Bronchus fibroblast of lung (primary cell): Measurements from ENCODE around the gene PMVK. TPM values are rescaled to one million over a fixed set of nuclear protein-coding genes. Genes with fewer than 3 reads are reported as not detected.

Experiments
- total RNA-seq: library from RNA; depleted of rRNA; stranded (reverse); fragments of >200 nt; gene quantifications from 2 replicates; pipeline ENCODE4 v1.2.3, GENCODE V29; 2015

Gene PMVK
- total RNA-seq: 9.2 and 11.4 TPM in 2 replicates

GRCh38 chr1:154936555-154937084 lies at the start of gene PMVK:
Gene PMVK, minus strand, starts transcription at chr1:154936719. Its CDS starts 34 bp downstream, at chr1:154936685.

GRCh38 chr1:154982897-154983648 lies 46.6 kb upstream of the PMVK start, which contains the start of gene FLAD1:
Gene FLAD1, plus strand, starts transcription at chr1:154983344. Its CDS starts 351 bp downstream, at chr1:154983695.

GRCh38 chr1:154974102-154974807 lies 37.7 kb upstream of the PMVK start, which contains the start of gene CKS1B:
Gene CKS1B, plus strand, starts transcription at chr1:154974681. Its CDS starts 65 bp downstream, at chr1:154974746.

GRCh38 chr1:154970631-154971340 lies 34.3 kb upstream of the PMVK start, which contains the start of gene SHC1:
Gene SHC1, minus strand, starts transcription at chr1:154970747. Its CDS starts 221 bp downstream, at chr1:154970526.

GRCh38 chr1:154961207-154962155 lies 25.0 kb upstream of the PMVK start, which contains the start of gene PYGO2:
Gene PYGO2, minus strand, starts transcription at chr1:154961782. Its CDS starts 206 bp downstream, at chr1:154961576.

GRCh38 chr1:154955718-154956543 lies 19.4 kb upstream of the PMVK start, which contains the start of gene PBXIP1:
Gene PBXIP1, minus strand, starts transcription at chr1:154956099. Its CDS starts 2,378 bp downstream, at chr1:154953721.

Other genes starting within 250 kb of the PMVK start
- not detected in 2 replicates for gene KCNN3, start 66.4 kb downstream of the PMVK start, total RNA-seq
- gene PBXIP1, start 19.4 kb upstream of the PMVK start, total RNA-seq: 42.1 and 48.9 TPM in 2 replicates
- 16.8 and 19.2 TPM in 2 replicates for gene PYGO2, start 25.1 kb upstream of the PMVK start, total RNA-seq
- 192 and 203 TPM in 2 replicates for gene SHC1, start 34.0 kb upstream of the PMVK start, total RNA-seq
- gene CKS1B, start 38.0 kb upstream of the PMVK start, total RNA-seq: 222 and 236 TPM in 2 replicates
- 35.3 and 41.8 TPM in 2 replicates for gene FLAD1, start 46.6 kb upstream of the PMVK start, total RNA-seq
- gene LENEP, start 56.9 kb upstream of the PMVK start, total RNA-seq: not detected in 2 replicates
- gene ZBTB7B, start 66.1 kb upstream of the PMVK start, total RNA-seq: 13.1 and 14.5 TPM in 2 replicates
- gene DCST2, start 97.1 kb upstream of the PMVK start, total RNA-seq: under 0.01 and 0.17 TPM in 2 replicates
- not detected in 2 replicates for gene DCST1, start 97.1 kb upstream of the PMVK start, total RNA-seq
- gene ADAM15, start 114.6 kb upstream of the PMVK start, total RNA-seq: 82.9 and 84.4 TPM in 2 replicates
- 7.7 and 8.3 TPM in 2 replicates for gene EFNA4, start 127.0 kb upstream of the PMVK start, total RNA-seq
- 0.67 and 1.2 TPM in 2 replicates for gene EFNA3, start 142.1 kb upstream of the PMVK start, total RNA-seq
- gene EFNA1, start 191.2 kb upstream of the PMVK start, total RNA-seq: 0.50 and 0.89 TPM in 2 replicates
- 39.2 and 53.4 TPM in 2 replicates for gene SLC50A1, start 199.1 kb upstream of the PMVK start, total RNA-seq
- gene DPM3, start 203.8 kb upstream of the PMVK start, total RNA-seq: 100 and 114 TPM in 2 replicates
- gene KRTCAP2, start 236.6 kb upstream of the PMVK start, total RNA-seq: 207 and 218 TPM in 2 replicates
- 5.2 and 5.4 TPM in 2 replicates for gene TRIM46, start 237.1 kb upstream of the PMVK start, total RNA-seq